ENCODE data around the gene MAGI2. TPM values are rescaled to one million over a fixed set of nuclear protein-coding genes. Genes with fewer than 3 reads are reported as not detected.

The MAGI2 gene
- total RNA-seq, 1 experiment from 2014 or later, result 0.22 TPM

- intact Hi-C loops (cut with micrococcal nuclease), result no loop called here
- no peaks in the 10 kb centered on the region for H4K20me1 ChIP-seq (ENCODE audit: insufficient read depth)
- RAD21 ChIA-PET (ENCODE audit: low non-redundant PET in 1 of 2, low total read pairs in 2 of 2, uncharacterized antibody in 2 of 2, unreplicated experiment in 2 of 2), result no interaction called here
- DNase-seq (ENCODE audit: low read depth, low spot score), result no peak
- CTCF ChIA-PET, result no interaction called here
- no peak overlapping the region for H2AFZ ChIP-seq (ENCODE audit: low read depth, low read length, poor library complexity, severe bottlenecking)
- TF ChIP-seq JUND (IDR thresholded peaks at IDR 0.05) (no peak), ZNF274 (IDR thresholded peaks at IDR 0.05; ENCODE audit: low read depth, low read length) (no peak), EZH2 (IDR thresholded peaks at IDR 0.05) (no peak), FOSL1 (IDR thresholded peaks at IDR 0.05; ENCODE audit: low read depth) (no peak), CEBPB (IDR thresholded peaks at IDR 0.05; ENCODE audit: low read depth) (no peak), RAD21 (IDR thresholded peaks at IDR 0.05; ENCODE audit: low read depth) (no peak), SIN3A (IDR thresholded peaks at IDR 0.05; ENCODE audit: low read depth) (no peak), ZFX (IDR thresholded peaks at IDR 0.05) (no peak), CTCF (IDR thresholded peaks at IDR 0.05 in 2 of 3, conservative IDR thresholded peaks at IDR 0.05 in 1 of 3; ENCODE audit: borderline replicate concordance in 1 of 3, insufficient read depth in 1 of 3, low read depth in 2 of 3, low read length in 2 of 3) (no peak), EZH2phosphoT487 (IDR thresholded peaks at IDR 0.05; ENCODE audit: borderline replicate concordance) (no peak), POLR2A (IDR thresholded peaks at IDR 0.05; ENCODE audit: borderline replicate concordance, extremely low read depth, insufficient read depth, insufficient read length) (no peak), POLR2AphosphoS5 (IDR thresholded peaks at IDR 0.05; ENCODE audit: low read depth, low read length) (no peak), ATF3 (IDR thresholded peaks at IDR 0.05) (no peak)
- H3K79me2 ChIP-seq (ENCODE audit: insufficient read depth, low read length), result no peaks in the 10 kb centered on the region
- peaks cover 49% of the 10 kb centered on the region for H3K27me3 ChIP-seq (ENCODE audit: insufficient read depth, low read length)
- H3K9ac ChIP-seq (ENCODE audit: low read length), result no peak overlapping the region
- H3K9me3 ChIP-seq (ENCODE audit: control insufficient read depth in 1 of 2, insufficient read depth in 1 of 2, low read depth in 1 of 2, low read length in 2 of 2), result no peaks in the 10 kb centered on the region
- no peak for ATAC-seq
- POLR2A ChIA-PET, result no interaction called here
- H3K4me3 ChIP-seq (replicated peaks in 1 of 2; ENCODE audit: low read depth in 1 of 2, low read length in 2 of 2), result no peak overlapping the region
- BruUV-seq (replicated peaks), result no TSS peak
- no peaks in the 10 kb centered on the region for H3K36me3 ChIP-seq (ENCODE audit: control insufficient read depth in 1 of 2, insufficient read depth in 2 of 2, low read length in 2 of 2)
- no peak overlapping the region for H3K4me2 ChIP-seq (ENCODE audit: low read length)
- no peaks in the 10 kb centered on the region for H3K9me2 ChIP-seq (ENCODE audit: insufficient read depth)
- H3K27ac ChIP-seq (ENCODE audit: low read depth, low read length), result no peak overlapping the region
- no peaks in the 10 kb centered on the region for H3K4me1 ChIP-seq (ENCODE audit: control insufficient read depth in 1 of 2, insufficient read depth in 2 of 2, low read length in 2 of 2)
These were observed 1258.9 kb downstream of the MAGI2 start for GRCh38 chr7:78194611-78195010.
